IMR-90 (cell line): Measurements from ENCODE around the gene AGK. TPM values are rescaled to one million over a fixed set of nuclear protein-coding genes. Genes with fewer than 3 reads are reported as not detected.

Experiments
- ATAC-seq: fragments of 200-7000 bp; cut with Tn5 transposase; 2 replicates; pipeline ENCODE4 v1.9.1; 2020; ENCODE audit warnings: low read depth, mild to moderate bottlenecking, moderate library complexity
- BruUV-seq: library from RNA; stranded (reverse); fragments of 400-500 nt; replicated peaks from 2 replicates; lab custom pipeline; 2021; lab: Mats Ljungman, UMichigan
- CTCF ChIA-PET: fragments of 300-600 bp; formaldehyde crosslinking; extraction: SDS; loops from one replicate; lab custom pipeline; 2021; ENCODE audit warnings: antibody characterized with exemption; lab: Yijun Ruan, JAX
- POLR2A ChIA-PET: fragments of 300-600 bp; sonication (Branson Sonifier 250); formaldehyde crosslinking; loops from one replicate; lab custom pipeline; 2022; ENCODE audit warnings: antibody characterized with exemption; ENCODE audit not compliant: unreplicated experiment; lab: Charles Lee
- DNase-seq: peaks from one replicate; pipeline ENCODE4 v3.0.0; 2013
- H2AFZ ChIP-seq: replicated peaks from 2 replicates; pipeline ENCODE3; 2013; ENCODE audit warnings: low read length, mild to moderate bottlenecking; ENCODE audit not compliant: poor library complexity
- H2AK5ac ChIP-seq: 2 replicates; pipeline ENCODE4 v1.6.1; 2013; ENCODE audit warnings: low read depth, low read length, inconsistent platforms
- H2AK9ac ChIP-seq: replicated peaks from 2 replicates; pipeline ENCODE3; 2013; ENCODE audit warnings: mild to moderate bottlenecking, low read depth, low read length, moderate library complexity; ENCODE audit not compliant: poor library complexity
- H2BK120ac ChIP-seq: 2 replicates; pipeline ENCODE4 v1.6.1; 2013; ENCODE audit warnings: low read depth, low read length, inconsistent platforms
- H2BK15ac ChIP-seq: 3 replicates; pipeline ENCODE4 v1.6.1; 2013; ENCODE audit warnings: low read depth, low read length, inconsistent platforms
- H2BK20ac ChIP-seq: 2 replicates; pipeline ENCODE4 v1.6.1; 2013; ENCODE audit warnings: low read depth, mild to moderate bottlenecking, inconsistent platforms, low read length, moderate library complexity
- H2BK5ac ChIP-seq: 2 replicates; pipeline ENCODE4 v1.6.1; 2013; ENCODE audit warnings: mild to moderate bottlenecking, low read depth, low read length, inconsistent platforms; ENCODE audit not compliant: poor library complexity, severe bottlenecking
- H3K14ac ChIP-seq: replicated peaks from 2 replicates; pipeline ENCODE4 v1.6.1; 2013; ENCODE audit warnings: low read depth, low read length, inconsistent platforms
- H3K18ac ChIP-seq: 2 replicates; pipeline ENCODE4 v1.6.1; 2013; ENCODE audit warnings: low read depth, low read length, control low read depth
- H3K23ac ChIP-seq: 2 replicates; pipeline ENCODE4 v1.6.1; 2013; ENCODE audit warnings: low read depth, low read length, inconsistent platforms
- H3K27ac ChIP-seq: 2 replicates; pipeline ENCODE4 v1.5.1; 2013; ENCODE audit warnings: mild to moderate bottlenecking, control low read depth, low read length; ENCODE audit not compliant: insufficient read depth
- H3K27me3 ChIP-seq: 2 replicates; pipeline ENCODE4 v1.6.1; 2013; ENCODE audit warnings: low read length; ENCODE audit not compliant: control insufficient read depth, insufficient read depth
- H3K36me3 ChIP-seq: 2 replicates; pipeline ENCODE4 v1.6.1; 2013; ENCODE audit warnings: low read length, mixed read lengths; ENCODE audit not compliant: control insufficient read depth, insufficient read depth
- H3K4ac ChIP-seq: 2 replicates; pipeline ENCODE4 v1.6.1; 2013; ENCODE audit warnings: low read depth, low read length, inconsistent platforms
- H3K4me1 ChIP-seq: 2 replicates; pipeline ENCODE4 v1.6.1; 2013; ENCODE audit warnings: low read length, mixed read lengths; ENCODE audit not compliant: control insufficient read depth, insufficient read depth
- H3K4me2 ChIP-seq: 2 replicates; pipeline ENCODE4 v1.6.1; 2013; ENCODE audit warnings: low read depth, mild to moderate bottlenecking, control low read depth, low read length, moderate library complexity
- H3K4me3 ChIP-seq: 2 replicates; pipeline ENCODE4 v1.5.1; 2013; ENCODE audit warnings: low read depth, mild to moderate bottlenecking, control low read depth, low read length, moderate library complexity; ENCODE audit not compliant: insufficient read depth
- H3K56ac ChIP-seq: 2 replicates; pipeline ENCODE4 v1.6.1; 2013; ENCODE audit warnings: low read length, inconsistent platforms; ENCODE audit not compliant: insufficient read depth; ENCODE audit errors: extremely low read depth
- H3K79me1 ChIP-seq, 2 experiments: 2 replicates each; pipeline ENCODE4 v1.6.1; 2013; ENCODE audit warnings: low read length in 2 of 2, inconsistent platforms in 1 of 2, low read depth in 1 of 2
- H3K9ac ChIP-seq: 2 replicates; pipeline ENCODE4 v1.6.1; 2013; ENCODE audit warnings: low read depth, low read length, control low read depth
- H3K9me1 ChIP-seq: 2 replicates; pipeline ENCODE4 v1.6.1; 2013; ENCODE audit warnings: low read length, inconsistent platforms; ENCODE audit not compliant: insufficient read depth
- H3K9me3 ChIP-seq: 2 replicates; pipeline ENCODE4 v1.6.1; 2013; ENCODE audit warnings: low read length; ENCODE audit not compliant: control insufficient read depth, insufficient read depth
- H4K20me1 ChIP-seq: 2 replicates; pipeline ENCODE4 v1.6.1; 2013; ENCODE audit warnings: low read length, inconsistent platforms; ENCODE audit not compliant: insufficient read depth
- H4K5ac ChIP-seq: 2 replicates; pipeline ENCODE4 v1.6.1; 2013; ENCODE audit warnings: mild to moderate bottlenecking, low read depth, low read length, control low read depth
- H4K8ac ChIP-seq, 2 experiments: 2 replicates each; pipeline ENCODE4 v1.6.1; 2013; ENCODE audit warnings: low read depth in 2 of 2, low read length in 2 of 2, control low read depth in 1 of 2, inconsistent platforms in 1 of 2
- H4K91ac ChIP-seq: 2 replicates; pipeline ENCODE4 v1.6.1; 2013; ENCODE audit warnings: low read depth, low read length, inconsistent platforms; ENCODE audit not compliant: insufficient read depth
- POLR2A ChIP-seq: IDR thresholded peaks from 2 replicates; pipeline ENCODE4 v1.6.1; 2012; ENCODE audit warnings: mild to moderate bottlenecking, low read depth, low read length
- WGBS, 2 experiments: methylation state at CpG; one replicate each; pipeline versions ENCODE4 v1.1.5 to v1.1.7; 2013; ENCODE audit warnings: missing lambda C conversion rate in 2 of 2; ENCODE audit not compliant: insufficient read length in 1 of 2; ENCODE audit errors: extremely low coverage in 2 of 2; 5-methylcytosine and 5-hydroxymethylcytosine counted together
- dilution Hi-C: fragments of 300-500 bp; cut with HindIII; formaldehyde crosslinking; loops from one replicate; pipeline ENCODE4 v1.14.3; 2018; ENCODE audit warnings: low sequenced_read_pairs; ENCODE audit not compliant: unreplicated experiment
- in situ Hi-C: fragments of 300-500 bp; cut with MboI; formaldehyde crosslinking; loops from 3 replicates; pipeline ENCODE4 v1.14.3; 2019; ENCODE audit warnings: low sequenced_read_pairs, inconsistent platforms, mixed read lengths
- intact Hi-C: fragments of 100-400 bp; cut with micrococcal nuclease; formaldehyde crosslinking; loops from 2 replicates; pipeline ENCODE4 v1.10.0; 2022
- polyA plus RNA-seq, 3 experiments: library from polyadenylated mRNA; depleted of rRNA; stranded (reverse); fragments of >200 nt; gene quantifications; 2 replicates each; pipeline ENCODE4 v1.2.3, GENCODE V29; 2012; ENCODE audit warnings: low replicate concordance in 1 of 3
- total RNA-seq: library from RNA; depleted of rRNA; stranded (reverse); fragments of >200 nt; gene quantifications from 2 replicates; pipeline ENCODE4 v1.2.3, GENCODE V29; 2012

The AGK gene
- total and polyA plus RNA-seq, 2 of the 4 experiments (the other 2 are of a cell fraction), result 35.5 to 37.3 TPM

DNA sequence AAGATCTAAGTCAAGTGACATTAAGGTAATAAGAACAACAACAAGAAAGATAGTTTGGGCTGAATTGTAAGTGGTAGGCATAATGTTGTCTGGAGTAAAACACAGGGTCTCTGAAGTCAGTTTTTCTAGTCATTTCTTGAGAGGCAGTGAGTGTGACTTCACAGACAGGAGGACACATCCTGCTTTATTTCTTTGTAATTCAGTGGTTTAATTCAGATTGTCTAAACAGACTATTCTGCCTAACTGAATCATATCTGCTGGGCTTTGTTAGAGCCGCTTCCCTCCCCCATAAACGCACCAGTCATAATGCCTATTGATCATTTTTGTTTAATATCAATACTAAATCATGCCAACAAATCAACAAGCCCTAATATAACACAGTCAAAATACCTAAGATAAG is 46.8 kb downstream of the AGK start:
- BruUV-seq, result no TSS peak
- peaks cover 1% of the 10 kb centered on the region; the same call in 1 of the 2 replicates for H3K36me3 ChIP-seq
- H2BK120ac ChIP-seq, result no peak overlapping the region
- H3K4me3 ChIP-seq, result no peak overlapping the region
- in situ Hi-C loops (no loop called here), intact Hi-C loops (no loop called here), dilution Hi-C loops (no loop called here)
- no peak overlapping the region for H4K8ac ChIP-seq
- no peak for TF ChIP-seq POLR2A
- H3K27me3 ChIP-seq, result no peaks in the 10 kb centered on the region
- H3K79me1 ChIP-seq, result peaks cover 0 to 4% of the 10 kb centered on the region in 2 experiments; a peak in 1 of 4 replicates
- no peak overlapping the region for H2AK9ac ChIP-seq
- H3K4me2 ChIP-seq, result no peak overlapping the region
- WGBS, 2 experiments, result 100% methylated on average over 2 of the region's 2 CpGs; no CpG with 5 or more reads in 1 of the 2 experiments
- H3K9me1 ChIP-seq, result no peaks in the 10 kb centered on the region
- H4K5ac ChIP-seq, result no peak overlapping the region
- ATAC-seq (no peak), DNase-seq (no peak)
- no peak overlapping the region for H3K23ac ChIP-seq
- H3K9me3 ChIP-seq, result no peaks in the 10 kb centered on the region
- H3K14ac ChIP-seq, result no peak overlapping the region
- H3K18ac ChIP-seq, result no peak overlapping the region
- H3K27ac ChIP-seq, result no peak overlapping the region
- no peak overlapping the region for H2AFZ ChIP-seq
- no peak overlapping the region for H2BK20ac ChIP-seq
- no peak overlapping the region for H3K9ac ChIP-seq
- H3K56ac ChIP-seq, result no peak overlapping the region
- ChIA-PET POLR2A (no interaction called here), CTCF (no interaction called here)
- H2AK5ac ChIP-seq, result no peak overlapping the region
- no peak overlapping the region for H4K91ac ChIP-seq
- H2BK15ac ChIP-seq, result no peak overlapping the region
- no peaks in the 10 kb centered on the region for H4K20me1 ChIP-seq
- no peak overlapping the region for H2BK5ac ChIP-seq
- H3K4me1 ChIP-seq, result no peaks in the 10 kb centered on the region
- no peak overlapping the region for H3K4ac ChIP-seq
